ENCODE results near the gene PRRT1B. TPM values are rescaled to one million over a fixed set of nuclear protein-coding genes. Genes with fewer than 3 reads are reported as not detected.

Gene PRRT1B
- not detected in 2 replicates for total RNA-seq

DNA sequence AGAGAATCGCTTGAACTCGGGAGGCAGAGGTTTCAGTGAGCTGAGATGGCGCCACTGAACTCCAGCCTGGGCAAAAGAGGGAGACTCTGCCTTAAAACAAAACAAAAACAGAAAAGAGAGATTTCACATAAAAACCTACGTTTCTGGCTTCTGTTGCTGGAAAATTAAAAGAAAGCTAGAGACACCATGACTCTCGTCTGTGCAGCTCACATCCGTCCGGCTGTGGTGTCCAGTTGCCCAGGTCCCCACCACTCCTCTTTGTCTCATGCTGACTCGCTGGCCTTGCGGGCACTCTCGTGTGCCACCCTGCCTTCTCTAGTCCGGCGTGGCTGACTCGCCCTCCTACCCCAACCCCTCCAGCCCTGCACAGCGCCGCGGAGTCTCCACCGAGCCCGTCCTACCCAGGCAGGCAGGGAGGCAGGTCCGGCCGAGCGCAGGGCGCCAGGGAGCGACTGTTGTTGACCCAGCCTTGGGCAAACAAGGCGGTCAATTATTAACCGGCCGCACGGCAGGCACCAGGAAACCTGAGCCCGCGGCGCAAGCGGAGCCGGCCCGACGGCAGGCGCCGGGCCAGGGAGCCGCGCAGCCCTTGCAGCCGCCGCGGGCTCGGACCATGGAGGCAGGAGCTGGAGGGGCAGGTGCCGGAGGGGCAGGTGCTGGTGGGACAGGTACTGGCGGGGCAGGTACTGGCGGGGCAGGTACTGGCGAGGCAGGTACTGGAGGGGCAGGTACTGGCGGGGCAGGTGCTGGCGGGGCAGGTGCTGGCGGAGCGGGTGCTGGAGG is at the start of gene PRRT1B:
PRRT1B (plus strand) TSS at position 521 of the 783 bp plus-strand sequence; CDS start at position 614, 93 bp downstream.

DNA sequence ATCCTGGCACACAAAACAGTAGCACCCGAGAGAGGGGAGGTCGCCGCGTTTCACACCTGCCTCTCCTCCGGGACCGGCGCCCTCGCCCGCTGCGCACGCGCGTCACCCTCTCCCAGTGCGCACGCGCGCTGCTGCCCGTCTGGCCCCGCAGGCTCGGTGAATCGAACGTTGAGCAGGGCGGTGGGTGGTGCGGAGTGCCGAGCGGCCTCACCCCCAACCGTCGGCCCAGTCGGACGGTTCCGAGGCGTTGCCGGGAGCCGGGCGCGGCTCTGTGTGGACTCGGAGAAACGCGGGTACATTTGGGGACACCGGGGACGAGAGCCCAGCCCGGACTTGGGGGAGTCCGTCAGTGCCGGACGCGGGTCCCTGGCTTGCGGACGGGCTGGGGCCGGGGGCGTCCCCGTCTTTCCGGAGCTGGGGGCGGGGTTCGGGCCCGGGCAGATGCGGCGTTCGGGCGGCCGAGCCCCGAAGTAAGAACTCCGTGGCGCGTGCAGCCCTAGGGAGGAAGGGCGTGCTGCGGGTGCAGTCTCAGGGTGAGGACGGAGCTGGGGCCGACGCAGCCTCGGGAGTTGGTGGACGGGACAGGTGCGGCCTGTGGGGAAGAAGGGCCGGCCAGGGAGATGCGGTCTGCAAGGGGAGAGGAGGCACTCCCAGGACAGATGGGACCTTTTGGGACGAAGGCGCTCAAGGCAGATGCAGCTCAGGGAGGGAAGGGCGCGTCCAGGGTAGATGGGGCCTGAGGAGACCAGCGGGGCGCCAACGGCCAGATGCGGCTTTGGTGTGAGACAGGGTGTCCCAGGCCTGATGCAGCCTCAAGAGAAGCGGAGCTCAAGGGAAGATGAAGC is 42.3 kb upstream of the PRRT1B start, which contains the start of gene POMT1:
POMT1 (plus strand) TSS at position 138 of the 845 bp plus-strand sequence. CDS start 1,301 bp downstream, outside the sequence.

DNA sequence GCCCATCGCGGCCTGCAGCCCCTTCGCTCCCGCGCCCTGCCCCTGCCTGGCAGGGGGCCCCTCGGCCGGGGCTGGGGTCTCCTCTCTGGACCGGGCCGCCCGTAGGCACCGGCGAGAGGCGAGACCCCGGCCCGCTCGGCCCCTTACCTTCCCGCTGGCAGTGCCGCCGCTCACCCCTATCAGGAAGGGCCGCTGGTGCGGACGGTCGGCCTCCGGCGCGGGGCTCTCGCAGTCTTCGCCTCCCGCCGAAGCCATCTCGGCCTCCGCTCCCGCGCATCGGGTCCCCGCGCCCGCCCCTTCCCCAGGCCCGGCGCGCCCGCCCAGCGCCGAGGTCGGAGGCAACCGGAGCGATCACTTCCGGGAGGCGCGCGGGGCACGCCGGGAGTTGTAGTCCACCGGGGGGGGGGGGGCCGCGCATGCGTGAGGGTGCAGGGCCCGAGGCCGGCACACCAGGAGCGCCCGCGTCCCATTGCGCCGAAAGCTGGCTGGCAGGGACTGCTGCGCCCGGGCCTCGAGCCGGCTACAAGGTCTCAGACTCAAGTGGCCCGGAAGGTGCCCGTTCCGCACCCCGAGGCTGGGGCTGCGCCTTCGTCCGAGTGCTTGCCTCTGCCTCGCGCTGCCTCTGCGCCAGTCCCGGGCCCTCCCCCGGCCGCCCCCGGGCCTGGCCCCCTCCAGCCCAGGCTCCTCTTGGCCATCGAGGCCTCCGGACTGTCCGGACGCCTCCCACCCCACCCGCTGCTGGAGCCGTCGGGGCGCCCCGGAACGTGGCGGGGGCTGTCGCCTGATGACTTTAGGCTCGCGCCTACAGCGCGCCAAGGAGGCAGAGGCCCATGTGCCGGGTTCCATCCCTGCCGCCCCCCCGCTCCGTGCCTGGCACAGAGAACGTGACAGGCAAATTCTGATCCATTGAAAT is 14.1 kb upstream of the PRRT1B start, which contains the start of gene UCK1:
UCK1 (minus strand) TSS at position 344 of the 913 bp plus-strand sequence; CDS start at position 255, 89 bp downstream.

Other genes starting within 250 kb of the PRRT1B start
- gene PRRC2B, start 151.4 kb upstream of the PRRT1B start, total RNA-seq = 53.7 and 153 TPM in 2 replicates
- gene POMT1, start 42.6 kb upstream of the PRRT1B start, total RNA-seq = 31.8 and 34.8 TPM in 2 replicates
- gene UCK1, start 14.3 kb upstream of the PRRT1B start, total RNA-seq = 8.3 and 14.7 TPM in 2 replicates
- 12.5 and 25.8 TPM in 2 replicates for gene RAPGEF1, start 194.6 kb downstream of the PRRT1B start, total RNA-seq